NCI-H2196 (cell line): Measurements from ENCODE around the gene ID1.
"Not testable (repeated sequence)": the region's sequence is repeated elsewhere in the genome, so short reads cannot be mapped to it uniquely, and the experiment has no call there.

Experiments
- DNase-seq: peaks from one replicate; lab custom pipeline; 2025; ENCODE audit not compliant: unreplicated experiment; lab: John Stamatoyannopoulos, UW

ID1 gene

GRCh38 chr20:31573555-31574321, 31.4 kb upstream of the ID1 start:
- DNase-seq = peak; percentile 92

GRCh38 chr20:31574986-31575385, 30.1 kb upstream of the ID1 start:
- DNase-seq = not testable (repeated sequence)

GRCh38 chr20:31576751-31577150, 28.3 kb upstream of the ID1 start:
- no peak for DNase-seq

- DNase-seq = no peak
These were observed 27.9 kb upstream of the ID1 start for GRCh38 chr20:31577194-31577593.

GRCh38 chr20:31578448-31579138, 26.5 kb upstream of the ID1 start:
- no peak for DNase-seq

GRCh38 chr20:31579245-31579644, 25.8 kb upstream of the ID1 start:
- DNase-seq = no peak

DNA sequence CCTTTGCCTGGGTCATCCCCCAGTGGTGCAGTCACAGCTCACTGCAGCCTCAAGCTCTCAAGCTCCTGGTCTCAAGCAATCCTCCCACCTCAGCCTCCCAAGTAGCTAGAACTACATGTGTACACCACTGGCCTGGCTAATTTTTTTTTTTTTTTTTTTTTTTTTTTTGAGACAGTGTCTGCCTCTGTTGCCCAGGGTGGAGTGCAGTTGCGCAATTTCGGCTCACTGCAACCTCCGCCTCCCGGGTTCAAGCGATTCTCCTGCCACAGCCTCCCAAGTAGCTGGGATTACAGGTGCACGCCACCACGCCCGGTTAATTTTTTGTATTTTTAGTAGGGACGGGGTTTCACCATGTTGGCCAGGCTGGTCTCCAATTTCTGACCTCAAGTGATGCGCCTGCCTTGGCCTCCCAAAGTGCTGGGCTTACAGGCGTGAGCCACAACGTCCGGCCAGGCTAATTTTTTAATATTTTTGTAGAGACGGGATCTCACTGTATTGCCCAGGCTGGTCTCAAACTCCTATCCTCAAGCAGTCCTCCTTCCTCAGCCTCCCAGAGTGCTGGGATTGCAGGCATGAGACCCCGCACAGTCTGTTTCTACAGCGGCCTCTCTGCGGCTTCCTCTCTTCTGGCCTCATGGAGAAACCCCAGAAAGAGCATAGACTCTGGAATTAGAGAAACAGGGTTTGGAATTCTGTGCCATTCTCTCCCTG, 25.0 kb upstream of the ID1 start:
- DNase-seq = not testable (repeated sequence)

DNA sequence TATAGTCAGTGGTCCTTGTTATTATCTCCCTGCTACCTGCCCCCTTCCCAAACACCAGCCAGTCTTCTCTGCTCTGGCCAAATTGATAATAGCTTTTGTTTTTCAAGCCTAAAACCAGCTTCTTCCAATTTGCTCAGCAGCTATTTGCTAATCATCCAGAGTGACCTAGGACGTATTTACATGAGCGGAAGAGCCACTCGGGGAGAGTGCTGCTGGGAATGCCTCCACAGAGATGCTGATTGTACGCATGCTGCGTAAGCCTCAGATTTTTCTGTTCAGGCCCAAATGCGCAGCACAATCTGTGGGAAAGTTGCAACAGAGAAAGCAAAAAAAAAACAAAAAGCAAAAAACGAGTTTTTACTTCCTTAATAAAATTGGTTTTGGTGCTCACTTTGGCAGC, 24.4 kb upstream of the ID1 start:
- no peak for DNase-seq

DNA sequence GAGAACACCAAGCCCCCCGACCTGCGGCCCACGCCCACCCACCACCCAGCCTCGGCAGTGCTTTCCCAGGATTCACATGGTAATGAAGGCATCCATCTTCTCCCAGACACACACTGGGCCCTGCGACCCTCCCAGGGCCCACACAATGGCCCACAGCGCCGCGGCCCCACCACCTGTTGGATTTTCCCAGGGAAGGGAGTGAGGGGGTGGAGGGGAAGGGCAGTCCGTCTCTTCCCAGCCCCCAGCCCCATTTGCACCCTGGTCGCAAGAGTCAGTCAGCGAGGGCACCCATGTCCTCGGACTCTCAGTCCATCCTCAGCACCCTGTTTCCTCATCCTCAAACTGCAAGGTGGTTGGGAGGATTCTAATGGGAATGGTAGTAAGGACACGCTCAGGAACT, 23.7 kb upstream of the ID1 start:
- no peak for DNase-seq

GRCh38 chr20:31587545-31588389, 17.3 kb upstream of the ID1 start:
- DNase-seq = peak; percentile 75

DNA sequence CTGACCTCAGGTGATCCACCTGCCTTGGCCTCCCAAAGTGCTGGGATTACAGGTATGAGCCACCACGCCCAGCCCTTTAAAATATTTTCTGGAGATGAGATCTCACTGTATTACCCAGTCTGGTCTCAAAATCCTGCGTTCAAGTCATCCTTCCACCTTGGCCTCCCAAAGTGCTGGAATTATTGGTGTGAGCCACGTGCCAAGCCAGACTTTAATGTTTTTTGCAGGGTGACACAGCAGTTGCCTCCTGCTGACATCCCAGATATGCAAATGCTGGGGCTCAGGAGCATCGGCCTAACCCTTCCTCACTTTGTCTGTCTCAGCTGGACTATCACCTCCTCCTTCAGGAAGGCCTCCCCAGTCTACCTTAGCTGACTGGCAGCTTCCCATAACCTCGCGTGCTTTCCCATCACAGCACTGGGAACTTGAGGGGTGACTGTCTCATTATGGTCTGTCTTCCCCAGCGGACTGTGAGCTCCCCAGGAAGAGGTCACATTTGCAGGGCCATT, 14.3 kb upstream of the ID1 start:
- DNase-seq = no peak

DNA sequence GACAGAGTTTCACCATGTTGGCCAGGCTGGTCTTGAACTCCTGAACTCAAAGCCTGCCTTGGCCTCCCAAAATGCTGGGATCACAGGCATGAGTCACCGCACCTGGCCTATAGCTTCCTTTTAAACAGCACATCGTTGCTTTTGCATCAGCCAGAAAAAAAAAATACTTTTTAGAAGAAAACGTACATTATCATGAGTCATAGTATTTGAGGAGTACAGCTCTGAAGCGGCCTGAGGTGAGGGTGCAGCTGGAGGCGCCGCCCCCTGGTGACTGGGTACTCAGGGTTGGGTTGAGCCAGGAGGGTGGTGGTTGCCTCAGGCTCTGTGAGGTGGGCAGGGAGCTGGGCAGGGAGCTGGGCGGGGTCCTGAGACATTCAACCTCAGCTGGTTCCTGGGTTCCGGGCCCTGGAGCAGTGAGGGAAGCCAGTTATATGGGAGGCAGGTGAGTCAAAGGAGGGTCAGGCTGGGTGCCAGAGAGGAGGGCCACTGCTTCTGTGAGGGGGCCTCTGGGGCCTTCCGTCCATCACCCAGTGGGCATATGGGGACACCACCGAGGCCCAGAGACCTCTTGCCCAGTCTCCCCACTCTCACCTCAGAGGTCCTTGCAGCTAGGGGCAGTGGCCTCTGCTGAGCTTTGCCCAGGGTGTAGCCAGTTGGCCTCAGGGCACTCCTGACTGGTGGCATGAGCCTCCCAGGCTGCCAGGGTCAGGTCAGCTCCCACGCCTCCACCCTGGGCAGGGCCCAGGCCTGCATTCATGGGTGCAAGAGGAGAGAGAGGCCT, 11.7 kb upstream of the ID1 start:
- peak; percentile 80 for DNase-seq

GRCh38 chr20:31594002-31594557, 11.0 kb upstream of the ID1 start:
- DNase-seq = no peak

DNA sequence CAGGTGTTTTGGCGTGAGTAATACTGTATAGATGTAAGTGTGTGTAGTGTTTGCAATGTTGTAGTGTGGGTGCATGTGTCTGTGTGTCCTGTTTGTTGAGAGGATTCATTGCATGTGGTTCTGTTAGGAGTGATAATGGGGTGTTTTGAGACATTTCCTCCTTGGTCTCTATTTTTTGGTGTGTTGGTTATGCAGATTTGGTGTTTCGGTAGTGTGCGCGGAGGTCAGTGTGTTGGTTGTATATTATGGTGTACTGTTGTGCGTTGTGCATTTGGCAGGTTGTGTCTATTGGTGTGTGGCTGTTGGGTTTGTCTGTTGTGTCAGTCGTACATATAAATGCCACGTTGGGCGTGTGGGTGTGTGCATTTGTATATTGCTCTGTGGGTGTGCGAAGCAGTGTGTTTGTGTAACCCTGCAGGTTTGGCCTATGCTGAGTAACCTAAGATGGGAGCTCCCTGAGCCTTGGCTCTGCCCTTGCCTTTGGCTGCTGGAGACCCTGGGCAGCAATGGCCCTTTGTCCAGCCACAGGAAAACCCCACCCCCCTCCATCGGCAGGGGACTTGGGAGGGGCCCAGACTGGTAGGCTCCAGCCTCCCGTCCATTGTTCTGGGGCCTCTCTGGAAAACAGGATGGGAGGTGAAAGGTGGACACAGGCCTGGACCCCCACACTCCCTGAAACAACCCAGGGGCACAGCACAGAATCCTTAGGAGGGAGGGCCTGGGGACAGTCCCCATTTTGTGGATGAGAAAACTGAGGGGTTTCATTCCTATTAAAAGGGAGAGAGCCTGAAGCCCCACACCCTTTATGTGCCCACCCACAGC, 10.3 kb upstream of the ID1 start:
- DNase-seq = no peak

DNA sequence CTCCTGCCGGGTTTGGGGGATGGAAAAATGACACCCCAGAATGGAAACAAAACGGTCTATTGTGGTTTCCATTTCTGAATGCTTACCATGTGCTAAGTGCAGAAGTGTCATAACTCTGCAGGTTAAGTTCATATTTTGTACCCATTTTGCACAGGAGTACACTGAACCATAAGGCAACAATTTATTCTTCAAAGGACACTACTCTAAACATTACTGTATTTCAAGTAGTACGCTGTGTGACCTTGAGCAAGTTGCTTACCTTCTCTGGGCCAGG, 9.8 kb upstream of the ID1 start:
- DNase-seq = no peak

GRCh38 chr20:31595654-31596411, 9.3 kb upstream of the ID1 start:
- peak; percentile 34 for DNase-seq

DNA sequence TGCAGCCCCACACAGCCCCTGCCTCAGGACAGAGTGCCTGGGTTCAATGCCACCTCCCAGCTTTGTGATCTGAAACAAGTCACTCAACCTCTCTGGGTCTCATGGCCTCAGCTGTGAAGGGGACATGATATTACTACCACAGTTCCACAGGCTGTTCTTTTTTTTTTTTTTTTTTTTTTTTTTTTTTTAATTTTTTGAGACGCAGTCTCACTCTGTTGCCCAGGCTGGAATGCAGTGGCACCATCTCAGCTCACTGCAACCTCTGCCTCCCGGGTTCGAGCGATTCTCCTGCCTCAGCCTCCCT, 8.7 kb upstream of the ID1 start:
- DNase-seq = not testable (repeated sequence)

- DNase-seq = no peak
These were observed 8.1 kb upstream of the ID1 start for GRCh38 chr20:31596831-31597480.
